ENCODE data around the gene ZNF804A.
A peak's percentile ranks its signal among the peaks of the same experiment; 100 is the strongest.

The ZNF804A gene

GRCh38 chr2:184602734-184603133, 4.4 kb downstream of the ZNF804A start:
- no peak for DNase-seq (ENCODE audit: extremely low read depth, low read depth)
- TF ChIP-seq, protein P1, sequence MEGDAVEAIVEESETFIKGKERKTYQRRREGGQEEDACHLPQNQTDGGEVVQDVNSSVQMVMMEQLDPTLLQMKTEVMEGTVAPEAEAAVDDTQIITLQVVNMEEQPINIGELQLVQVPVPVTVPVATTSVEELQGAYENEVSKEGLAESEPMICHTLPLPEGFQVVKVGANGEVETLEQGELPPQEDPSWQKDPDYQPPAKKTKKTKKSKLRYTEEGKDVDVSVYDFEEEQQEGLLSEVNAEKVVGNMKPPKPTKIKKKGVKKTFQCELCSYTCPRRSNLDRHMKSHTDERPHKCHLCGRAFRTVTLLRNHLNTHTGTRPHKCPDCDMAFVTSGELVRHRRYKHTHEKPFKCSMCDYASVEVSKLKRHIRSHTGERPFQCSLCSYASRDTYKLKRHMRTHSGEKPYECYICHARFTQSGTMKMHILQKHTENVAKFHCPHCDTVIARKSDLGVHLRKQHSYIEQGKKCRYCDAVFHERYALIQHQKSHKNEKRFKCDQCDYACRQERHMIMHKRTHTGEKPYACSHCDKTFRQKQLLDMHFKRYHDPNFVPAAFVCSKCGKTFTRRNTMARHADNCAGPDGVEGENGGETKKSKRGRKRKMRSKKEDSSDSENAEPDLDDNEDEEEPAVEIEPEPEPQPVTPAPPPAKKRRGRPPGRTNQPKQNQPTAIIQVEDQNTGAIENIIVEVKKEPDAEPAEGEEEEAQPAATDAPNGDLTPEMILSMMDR (IDR thresholded peaks at IDR 0.05; ENCODE audit: low read depth, low read length), result no peak

DNA sequence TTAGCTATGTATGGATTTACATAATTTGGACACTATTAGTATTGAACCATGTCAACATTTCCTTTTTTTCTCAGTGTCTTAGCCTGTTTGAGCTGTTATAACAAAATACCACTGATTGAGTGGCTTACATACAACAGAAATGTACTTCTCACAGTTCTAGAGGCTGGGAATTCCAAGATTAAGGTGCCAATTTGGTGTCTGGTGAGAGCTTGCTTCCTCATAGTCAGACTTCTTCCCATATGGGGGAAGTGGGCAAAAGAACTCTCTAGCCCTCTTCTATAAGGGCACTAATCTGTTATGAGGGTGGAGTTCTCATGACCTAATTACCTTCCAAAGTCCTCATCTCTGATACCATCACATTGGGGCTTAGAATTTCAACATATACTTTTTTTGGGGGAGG, 12.6 kb downstream of the ZNF804A start:
- no peak for DNase-seq (ENCODE audit: extremely low read depth, low read depth)
- TF ChIP-seq, protein P1 (IDR thresholded peaks at IDR 0.05; ENCODE audit: low read depth, low read length), result no peak

DNA sequence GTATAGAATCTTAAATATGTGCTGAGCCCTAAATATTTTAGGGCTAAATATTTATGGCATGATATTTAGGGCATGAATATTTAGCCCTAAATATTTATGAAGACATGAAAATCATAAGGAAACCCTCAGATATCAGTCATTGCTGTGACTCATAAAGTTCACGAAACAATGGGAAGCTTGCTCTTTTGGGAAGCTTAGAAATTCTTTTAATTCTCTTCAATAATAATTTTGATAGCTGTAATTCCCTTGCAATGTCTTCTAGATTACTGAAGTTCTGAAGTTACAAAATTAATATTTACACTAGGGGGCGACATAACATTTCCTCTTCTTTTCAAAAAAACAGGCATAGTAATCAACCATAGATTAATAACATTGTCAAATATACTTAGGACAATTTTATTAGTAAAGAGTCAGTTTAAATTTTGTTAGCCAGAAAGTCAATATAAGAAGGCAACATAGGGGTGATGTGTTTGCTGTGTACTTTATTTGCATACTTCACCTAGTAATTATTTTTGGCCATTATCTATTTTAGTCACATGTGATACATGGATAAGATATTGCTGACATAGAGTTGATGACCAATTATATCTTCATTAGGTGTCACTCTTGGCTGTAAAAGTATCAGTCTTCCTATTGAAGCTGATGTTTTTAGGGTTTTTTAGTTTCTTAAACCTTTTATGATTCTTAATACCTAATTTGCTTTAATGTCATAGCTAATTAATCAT, 13.2 kb downstream of the ZNF804A start:
- no peak for DNase-seq (ENCODE audit: extremely low read depth, low read depth)
- TF ChIP-seq, protein P1 (IDR thresholded peaks at IDR 0.05; ENCODE audit: low read depth, low read length), result peak; percentile 33

DNA sequence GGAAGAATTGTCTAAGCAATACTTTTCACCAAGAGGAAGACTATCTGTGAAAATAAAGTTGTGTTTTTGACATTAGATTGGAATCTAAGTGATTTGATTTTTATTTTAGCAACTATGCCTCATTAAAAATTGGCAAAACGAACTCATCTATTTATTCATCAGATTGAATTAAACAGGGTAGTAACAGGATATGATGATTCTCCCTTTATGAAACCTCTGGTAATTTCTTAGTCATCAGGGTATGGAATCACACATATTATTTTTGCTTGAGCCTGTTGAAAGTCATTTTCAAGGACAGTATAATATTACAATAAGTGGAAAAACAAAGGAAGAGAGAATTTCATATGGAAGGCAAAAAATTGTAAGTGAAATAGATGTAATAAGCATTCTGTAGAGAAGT, 22.0 kb downstream of the ZNF804A start:
- DNase-seq (ENCODE audit: extremely low read depth, low read depth), result no peak
- TF ChIP-seq, protein P1 (IDR thresholded peaks at IDR 0.05; ENCODE audit: low read depth, low read length), result no peak

DNA sequence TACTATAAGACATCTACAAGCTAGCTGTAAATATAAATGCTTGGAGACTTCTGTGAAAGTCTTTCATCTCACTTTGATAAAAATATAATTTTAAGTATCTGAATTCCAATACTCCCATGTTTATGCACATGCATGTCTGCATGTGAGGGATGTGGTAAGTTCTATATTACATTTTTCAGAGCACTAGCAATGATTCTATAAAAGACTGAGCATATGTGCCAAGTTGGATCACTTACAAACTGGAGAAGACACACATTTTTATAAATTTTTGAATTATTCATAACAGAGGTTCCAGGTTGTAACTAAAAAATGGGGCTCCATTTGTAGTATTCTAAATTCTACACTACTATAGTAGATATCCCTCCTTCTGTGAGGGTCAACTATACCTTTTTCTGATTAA, 26.0 kb downstream of the ZNF804A start:
- TF ChIP-seq, protein P1 (IDR thresholded peaks at IDR 0.05; ENCODE audit: low read depth, low read length), result no peak
- DNase-seq (ENCODE audit: extremely low read depth, low read depth), result no peak

DNA sequence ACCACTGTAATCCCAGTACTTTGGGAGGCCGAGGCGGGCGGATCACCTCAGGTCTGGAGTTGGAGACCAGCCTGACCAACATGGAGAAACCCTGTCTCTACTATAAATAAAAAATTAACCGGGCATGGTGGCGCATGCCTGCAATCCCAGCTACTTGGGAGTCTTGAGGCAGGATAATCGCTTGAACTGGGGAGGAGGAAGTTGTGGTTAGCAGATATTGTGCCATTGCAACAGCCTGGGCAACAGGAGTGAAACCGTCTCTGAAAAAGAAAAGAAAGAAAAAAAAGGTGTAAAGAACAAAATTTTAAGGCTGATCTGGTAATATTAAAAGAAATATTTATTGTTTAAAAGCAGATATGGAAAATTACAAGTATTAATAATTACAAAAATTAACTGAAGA, 29.7 kb downstream of the ZNF804A start:
- DNase-seq (ENCODE audit: extremely low read depth, low read depth), result no peak
- TF ChIP-seq, protein P1 (IDR thresholded peaks at IDR 0.05; ENCODE audit: low read depth, low read length), result no peak

DNA sequence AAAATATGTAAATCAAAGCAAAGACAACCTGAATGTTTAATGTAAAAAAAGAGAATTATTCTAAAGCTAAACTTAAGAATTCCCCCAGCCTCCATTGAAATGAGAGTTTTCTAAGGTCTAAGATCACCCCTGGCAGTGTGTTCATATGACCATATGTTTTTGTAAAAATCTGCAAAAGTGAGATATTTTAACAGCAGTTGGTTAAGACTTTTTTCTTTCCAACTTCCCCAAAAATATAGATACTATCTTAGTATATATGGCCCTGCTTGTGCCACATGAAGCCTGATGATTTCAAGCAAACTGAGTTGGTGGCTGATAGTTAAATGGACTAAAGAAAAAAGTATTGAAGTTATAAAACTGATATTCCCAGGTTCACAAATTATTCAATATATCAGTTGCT, 35.4 kb downstream of the ZNF804A start:
- DNase-seq (ENCODE audit: extremely low read depth, low read depth), result no peak
- TF ChIP-seq, protein P1 (IDR thresholded peaks at IDR 0.05; ENCODE audit: low read depth, low read length), result no peak
